ENCODE results near the gene COLEC12. TPM values are rescaled to one million over a fixed set of nuclear protein-coding genes. Genes with fewer than 3 reads are reported as not detected.
A peak's percentile ranks its signal among the peaks of the same experiment; 100 is the strongest.

COLEC12 gene
- total and polyA plus RNA-seq, 2 experiments from 2014 or later: 23.2 to 28.3 TPM

DNA sequence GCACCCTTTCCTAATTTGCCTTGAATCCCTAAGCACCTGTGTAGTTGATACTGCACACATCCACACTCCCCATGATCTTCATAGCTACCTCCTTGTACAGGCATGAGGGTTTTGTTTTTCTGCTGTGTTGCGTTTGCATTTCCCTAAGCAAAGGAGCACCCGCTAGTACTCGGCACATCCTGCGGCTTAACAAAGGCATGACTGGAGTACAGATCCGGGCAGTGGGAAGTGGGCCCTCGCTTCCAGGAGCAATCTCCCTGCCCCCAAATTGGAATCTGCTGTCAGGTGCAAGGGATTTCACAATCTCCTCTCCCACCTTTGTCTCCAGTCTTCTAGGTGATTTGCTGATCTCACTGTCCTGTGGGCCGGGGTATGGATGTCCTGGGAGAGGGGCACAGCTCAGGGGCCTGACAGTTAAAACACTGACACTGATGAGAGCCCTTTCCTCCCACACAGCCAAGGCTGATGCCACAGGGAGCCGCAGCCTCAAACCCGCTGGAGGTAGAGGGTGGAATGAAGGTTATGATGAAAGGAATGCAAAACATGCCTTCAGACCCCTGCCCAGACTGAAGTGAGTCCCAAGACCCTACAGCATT lies 133.9 kb downstream of the COLEC12 start:
- TF ChIP-seq EZH2 (IDR thresholded peaks at IDR 0.05; ENCODE audit: borderline replicate concordance): no peak
- no peak for TF ChIP-seq EZH2phosphoT487 (IDR thresholded peaks at IDR 0.05; ENCODE audit: low read depth, severe bottlenecking, unreplicated experiment)
- TF ChIP-seq, protein P1, sequence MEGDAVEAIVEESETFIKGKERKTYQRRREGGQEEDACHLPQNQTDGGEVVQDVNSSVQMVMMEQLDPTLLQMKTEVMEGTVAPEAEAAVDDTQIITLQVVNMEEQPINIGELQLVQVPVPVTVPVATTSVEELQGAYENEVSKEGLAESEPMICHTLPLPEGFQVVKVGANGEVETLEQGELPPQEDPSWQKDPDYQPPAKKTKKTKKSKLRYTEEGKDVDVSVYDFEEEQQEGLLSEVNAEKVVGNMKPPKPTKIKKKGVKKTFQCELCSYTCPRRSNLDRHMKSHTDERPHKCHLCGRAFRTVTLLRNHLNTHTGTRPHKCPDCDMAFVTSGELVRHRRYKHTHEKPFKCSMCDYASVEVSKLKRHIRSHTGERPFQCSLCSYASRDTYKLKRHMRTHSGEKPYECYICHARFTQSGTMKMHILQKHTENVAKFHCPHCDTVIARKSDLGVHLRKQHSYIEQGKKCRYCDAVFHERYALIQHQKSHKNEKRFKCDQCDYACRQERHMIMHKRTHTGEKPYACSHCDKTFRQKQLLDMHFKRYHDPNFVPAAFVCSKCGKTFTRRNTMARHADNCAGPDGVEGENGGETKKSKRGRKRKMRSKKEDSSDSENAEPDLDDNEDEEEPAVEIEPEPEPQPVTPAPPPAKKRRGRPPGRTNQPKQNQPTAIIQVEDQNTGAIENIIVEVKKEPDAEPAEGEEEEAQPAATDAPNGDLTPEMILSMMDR (IDR thresholded peaks at IDR 0.05; ENCODE audit: poor library complexity): no peak
- Histone ChIP-seq H2AFZ (no peak overlapping the region), H4K20me1 (ENCODE audit: insufficient read depth, poor library complexity, severe bottlenecking) (no peaks in the 10 kb centered on the region), H3K9me2 (replicated peaks; ENCODE audit: insufficient read depth) (no peaks in the 10 kb centered on the region), H3K4me2 (no peak overlapping the region), H3K27ac (no peak overlapping the region), H3K4me3 (no peak overlapping the region), H3K27me3 (no peaks in the 10 kb centered on the region), H3K79me2 (no peaks in the 10 kb centered on the region), H3K36me3 (replicated peaks; ENCODE audit: insufficient read depth, low read depth) (no peaks in the 10 kb centered on the region), H3K9me3 (ENCODE audit: low read depth) (no peaks in the 10 kb centered on the region), H3K4me1 (ENCODE audit: insufficient read depth) (peaks cover 47% of the 10 kb centered on the region)
- 68% methylated on average over 9 of the region's 9 CpGs for WGBS (ENCODE audit: low lambda C conversion rate, missing lambda C conversion rate)
- DNase-seq (ENCODE audit: low spot score): no peak

DNA sequence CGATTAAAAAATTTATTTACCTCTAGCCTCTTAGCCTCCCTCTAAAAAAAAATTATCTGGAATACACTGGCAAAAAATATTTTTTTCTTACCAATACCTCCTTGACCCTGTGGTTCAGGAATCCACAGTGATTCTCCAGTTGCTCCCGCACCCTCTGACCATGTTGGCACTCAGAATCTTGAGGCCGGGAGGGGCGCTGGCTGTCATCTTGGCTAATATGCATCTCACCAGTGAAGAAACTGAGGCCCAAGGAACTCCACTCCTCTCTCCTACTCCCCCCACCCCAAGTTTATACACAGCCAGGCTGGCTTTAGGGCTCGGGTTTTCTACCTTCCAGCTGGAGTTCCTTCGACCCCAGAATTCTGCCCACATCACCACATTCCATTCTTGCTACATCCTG lies 134.8 kb downstream of the COLEC12 start:
- no peak for TF ChIP-seq EZH2 (IDR thresholded peaks at IDR 0.05; ENCODE audit: borderline replicate concordance)
- TF ChIP-seq, protein P1 (IDR thresholded peaks at IDR 0.05; ENCODE audit: poor library complexity): no peak
- TF ChIP-seq EZH2phosphoT487 (IDR thresholded peaks at IDR 0.05; ENCODE audit: low read depth, severe bottlenecking, unreplicated experiment): no peak
- no peaks in the 10 kb centered on the region for H4K20me1 ChIP-seq (ENCODE audit: insufficient read depth, poor library complexity, severe bottlenecking)
- no peaks in the 10 kb centered on the region for H3K9me2 ChIP-seq (replicated peaks; ENCODE audit: insufficient read depth)
- no peaks in the 10 kb centered on the region for H3K36me3 ChIP-seq (replicated peaks; ENCODE audit: insufficient read depth, low read depth)
- H3K4me1 ChIP-seq (ENCODE audit: insufficient read depth): peaks cover 44% of the 10 kb centered on the region
- H3K4me2 ChIP-seq: no peak overlapping the region
- H3K27ac ChIP-seq: no peak overlapping the region
- no peak overlapping the region for H3K4me3 ChIP-seq
- no peak overlapping the region for H2AFZ ChIP-seq
- no peaks in the 10 kb centered on the region for H3K79me2 ChIP-seq
- H3K9me3 ChIP-seq (ENCODE audit: low read depth): no peaks in the 10 kb centered on the region
- H3K27me3 ChIP-seq: no peaks in the 10 kb centered on the region
- no peak for DNase-seq (ENCODE audit: low spot score)
- WGBS (ENCODE audit: low lambda C conversion rate, missing lambda C conversion rate): 89% methylated on average over 6 of the region's 6 CpGs

DNA sequence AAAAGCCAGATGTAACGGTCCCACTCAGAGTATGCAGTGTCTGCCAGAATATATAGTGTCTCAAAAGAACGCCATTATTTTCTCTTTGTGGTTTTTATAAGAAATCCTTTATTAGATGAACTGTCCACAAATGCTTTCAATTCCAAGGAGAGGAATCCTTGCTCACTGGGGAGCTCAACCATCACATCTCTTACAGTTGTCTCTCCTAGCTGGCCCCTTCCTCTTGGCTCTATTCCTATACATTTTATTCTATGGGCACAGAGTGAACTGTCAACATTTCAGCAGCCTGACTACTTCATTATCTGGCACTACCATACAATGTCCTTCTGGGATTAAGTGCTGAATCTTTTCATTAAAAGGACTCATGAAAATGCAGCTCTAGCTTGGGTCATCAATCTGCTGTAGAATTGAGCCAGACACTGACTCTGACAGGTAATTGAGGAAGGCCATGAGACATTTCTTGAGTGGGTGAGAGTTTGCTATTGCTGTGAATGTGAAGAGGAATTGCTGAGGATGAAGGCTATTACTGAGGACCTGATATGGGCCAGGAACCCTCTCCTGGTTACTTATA lies 136.2 kb downstream of the COLEC12 start:
- WGBS (ENCODE audit: low lambda C conversion rate, missing lambda C conversion rate): 63% methylated on average over 2 of the region's 2 CpGs
- peak overlapping the region; percentile 45 for H3K27ac ChIP-seq
- H3K4me2 ChIP-seq: no peak overlapping the region
- no peaks in the 10 kb centered on the region for H3K36me3 ChIP-seq (replicated peaks; ENCODE audit: insufficient read depth, low read depth)
- H3K27me3 ChIP-seq: no peaks in the 10 kb centered on the region
- no peaks in the 10 kb centered on the region for H3K79me2 ChIP-seq
- H2AFZ ChIP-seq: no peak overlapping the region
- H3K9me2 ChIP-seq (replicated peaks; ENCODE audit: insufficient read depth): no peaks in the 10 kb centered on the region
- DNase-seq (ENCODE audit: low spot score): no peak
- H3K4me1 ChIP-seq (ENCODE audit: insufficient read depth): peaks cover 36% of the 10 kb centered on the region
- no peaks in the 10 kb centered on the region for H4K20me1 ChIP-seq (ENCODE audit: insufficient read depth, poor library complexity, severe bottlenecking)
- no peak overlapping the region for H3K4me3 ChIP-seq
- H3K9me3 ChIP-seq (ENCODE audit: low read depth): no peaks in the 10 kb centered on the region
- TF ChIP-seq EZH2phosphoT487 (IDR thresholded peaks at IDR 0.05; ENCODE audit: low read depth, severe bottlenecking, unreplicated experiment): no peak
- TF ChIP-seq, protein P1 (IDR thresholded peaks at IDR 0.05; ENCODE audit: poor library complexity): no peak
- TF ChIP-seq EZH2 (IDR thresholded peaks at IDR 0.05; ENCODE audit: borderline replicate concordance): no peak
